Measurements from ENCODE around the gene PC.

The PC gene

GRCh38 chr11:66882561-66883015 is 75.6 kb downstream of the PC start:
- DNase-seq (ENCODE audit: low spot score): no peak

GRCh38 chr11:66881927-66882452 is 76.2 kb downstream of the PC start:
- DNase-seq (ENCODE audit: low spot score): no peak

DNA sequence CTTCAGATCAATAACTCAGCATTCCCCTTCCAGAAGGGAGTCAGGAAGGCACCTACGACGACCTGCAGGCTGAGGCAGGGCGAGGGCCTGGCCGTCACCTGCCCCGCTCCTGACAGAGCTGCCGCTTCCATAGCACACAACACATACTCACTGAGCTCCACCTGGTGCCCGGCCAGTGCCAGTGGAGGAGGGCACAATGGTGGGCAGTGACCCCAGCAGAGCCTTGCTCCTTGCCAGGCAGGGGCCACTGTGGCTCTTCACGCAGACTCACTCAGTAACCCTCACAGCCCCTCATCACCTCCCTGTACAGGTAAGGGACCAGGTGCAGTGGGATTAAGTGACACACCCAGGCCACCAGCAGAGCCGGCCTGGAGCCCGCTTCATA is 76.7 kb downstream of the PC start:
- no peak for DNase-seq (ENCODE audit: low spot score)

DNA sequence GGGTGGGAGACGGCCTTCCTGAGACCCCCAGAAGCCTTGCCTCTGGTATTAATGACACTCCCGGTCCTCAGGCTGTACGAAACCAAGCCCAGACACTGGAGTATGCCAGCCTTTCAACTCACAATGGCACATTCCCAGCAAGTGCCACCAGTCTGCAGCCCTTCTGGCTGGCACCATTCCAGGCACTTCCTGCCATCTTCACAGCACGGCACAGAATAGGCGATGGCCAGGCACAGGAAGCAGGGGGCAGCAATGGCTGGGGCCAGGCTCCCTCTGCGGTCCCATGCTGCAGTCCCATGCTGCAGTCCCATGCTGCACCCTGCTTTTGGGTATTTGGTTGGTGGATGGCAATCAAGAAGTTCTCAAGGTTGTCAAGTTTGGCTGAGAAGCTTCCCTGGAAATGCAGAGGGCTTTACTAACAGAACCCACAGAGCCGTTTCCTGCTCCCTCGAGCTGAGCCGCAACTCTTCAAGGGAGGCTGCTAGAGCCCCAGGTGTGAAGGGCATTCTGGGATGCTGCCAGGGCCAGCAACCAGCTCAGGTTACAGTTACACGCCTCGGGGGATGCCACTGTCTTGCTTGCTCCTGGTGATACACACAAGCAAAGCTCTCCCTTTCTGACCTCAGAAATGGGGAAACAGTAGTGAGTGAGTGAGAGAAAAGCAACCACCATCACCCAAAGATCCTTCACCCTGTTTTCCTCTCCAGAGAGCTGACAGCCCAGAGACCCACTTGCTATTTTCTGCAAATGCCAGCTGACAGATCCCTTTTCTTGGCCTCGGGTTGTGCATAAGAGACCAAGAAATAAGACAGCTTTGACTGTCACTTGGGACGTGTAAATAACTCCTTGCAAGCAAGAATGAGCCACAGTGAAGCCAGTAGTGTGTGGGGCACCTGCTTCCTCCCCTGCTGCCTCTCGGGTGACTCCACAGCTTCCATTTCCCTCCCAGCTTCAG is 77.4 kb downstream of the PC start:
- no peak for DNase-seq (ENCODE audit: low spot score)

DNA sequence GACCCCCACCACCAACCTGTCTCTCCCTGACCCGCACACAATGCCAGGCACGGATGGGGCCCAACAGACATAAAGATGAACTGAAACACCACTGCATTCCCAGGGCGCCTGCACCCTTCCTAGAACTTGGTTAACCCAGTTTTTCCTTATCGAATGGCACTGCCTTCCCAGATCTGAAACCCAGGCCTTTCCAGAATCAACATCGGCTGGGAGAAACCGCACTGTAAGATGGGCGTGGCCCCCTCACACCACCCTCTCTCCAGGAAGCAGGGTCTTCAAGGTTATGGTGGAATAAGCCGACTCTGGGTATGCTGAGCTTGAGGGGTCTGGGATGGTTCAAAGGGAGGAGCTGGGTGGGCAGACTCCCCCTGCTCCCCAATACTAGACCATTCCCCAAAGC is 78.2 kb downstream of the PC start:
- no peak for DNase-seq (ENCODE audit: low spot score)

- DNase-seq (ENCODE audit: low spot score): no peak
Measured at GRCh38 chr11:66879583-66879982, 78.6 kb downstream of the PC start.

DNA sequence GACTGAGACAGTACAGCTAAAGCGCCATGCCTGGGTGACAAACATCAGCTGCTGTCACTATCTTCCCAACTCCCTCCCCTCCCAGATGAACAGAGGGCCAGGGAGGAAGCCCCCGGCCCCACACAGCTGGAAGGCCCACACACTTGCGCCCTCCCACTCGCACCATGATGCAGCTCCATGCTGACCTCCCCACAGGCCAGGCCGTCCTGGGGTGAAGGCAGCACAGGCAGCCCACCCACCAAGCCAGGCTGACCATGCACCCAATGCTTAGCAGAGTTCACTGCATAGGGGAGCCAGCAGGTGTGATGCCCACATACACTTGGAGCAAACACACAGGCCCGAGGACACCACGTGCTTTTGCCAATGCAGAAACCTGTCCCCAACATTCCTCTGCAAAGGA is 79.2 kb downstream of the PC start:
- no peak for DNase-seq (ENCODE audit: low spot score)

DNA sequence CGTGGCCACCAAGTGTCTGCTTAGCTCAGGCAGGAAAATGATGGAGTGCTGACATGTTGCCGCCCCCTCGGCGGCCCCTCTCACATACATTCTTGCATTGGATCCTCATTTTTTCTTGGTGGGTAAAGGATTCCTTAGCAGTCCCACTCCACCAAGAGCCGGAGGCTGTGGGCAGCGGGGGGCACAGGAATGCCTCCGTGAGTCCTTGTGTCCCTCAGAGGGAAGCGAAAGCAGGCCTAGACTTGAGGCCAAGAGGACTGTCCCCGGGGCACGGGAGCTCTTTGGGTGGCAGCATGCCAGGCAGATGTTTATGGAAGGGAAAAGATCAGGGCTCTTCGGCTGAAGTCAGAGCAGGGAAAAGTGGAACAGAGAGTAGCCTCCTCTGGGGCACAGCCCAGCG is 79.7 kb downstream of the PC start:
- no peak for DNase-seq (ENCODE audit: low spot score)

GRCh38 chr11:66877588-66878385 is 80.4 kb downstream of the PC start:
- no peak for DNase-seq (ENCODE audit: low spot score)

DNA sequence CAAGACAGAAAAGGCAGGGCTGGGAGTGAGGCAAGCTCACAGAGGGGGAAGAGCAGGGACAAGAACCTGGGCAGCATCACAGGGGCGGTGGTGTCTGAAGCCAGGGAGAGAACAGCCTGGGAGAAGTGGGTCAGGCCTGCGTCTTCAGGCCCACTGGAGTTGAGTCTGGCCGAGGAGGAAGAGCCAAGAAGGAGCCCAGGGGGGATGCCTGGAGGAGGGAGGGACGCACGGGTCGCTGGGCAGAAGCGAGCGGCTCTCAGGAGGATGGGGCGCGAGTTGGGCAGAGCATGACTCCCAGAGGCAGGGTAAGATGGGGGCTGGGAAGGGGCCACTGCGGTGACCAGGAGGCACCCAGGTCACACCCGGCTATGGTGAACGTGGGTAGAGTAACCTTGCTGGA is 82.8 kb downstream of the PC start:
- no peak for DNase-seq (ENCODE audit: low spot score)

- DNase-seq (ENCODE audit: low spot score): no peak
Measured at GRCh38 chr11:66874232-66874631, 84.0 kb downstream of the PC start.

DNA sequence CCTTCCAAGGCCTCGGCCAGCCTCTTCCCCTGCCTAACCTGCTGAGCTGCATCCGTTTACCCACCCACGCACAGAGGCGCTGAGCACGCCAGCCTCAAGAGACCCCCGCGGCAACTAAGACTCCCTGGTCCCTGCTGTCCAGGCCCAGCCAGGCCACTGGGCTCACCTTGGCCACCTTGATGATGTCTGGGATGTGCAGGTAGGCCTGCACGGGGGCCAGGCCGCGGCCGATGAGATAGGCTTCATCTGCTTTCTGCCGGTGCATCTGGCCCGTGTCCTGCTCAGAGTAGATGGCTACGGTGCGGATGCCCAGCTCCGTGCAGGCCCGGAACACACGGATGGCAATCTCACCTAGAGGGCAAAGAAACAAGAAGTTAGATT is 86.7 kb downstream of the PC start:
- no peak for DNase-seq (ENCODE audit: low spot score)

DNA sequence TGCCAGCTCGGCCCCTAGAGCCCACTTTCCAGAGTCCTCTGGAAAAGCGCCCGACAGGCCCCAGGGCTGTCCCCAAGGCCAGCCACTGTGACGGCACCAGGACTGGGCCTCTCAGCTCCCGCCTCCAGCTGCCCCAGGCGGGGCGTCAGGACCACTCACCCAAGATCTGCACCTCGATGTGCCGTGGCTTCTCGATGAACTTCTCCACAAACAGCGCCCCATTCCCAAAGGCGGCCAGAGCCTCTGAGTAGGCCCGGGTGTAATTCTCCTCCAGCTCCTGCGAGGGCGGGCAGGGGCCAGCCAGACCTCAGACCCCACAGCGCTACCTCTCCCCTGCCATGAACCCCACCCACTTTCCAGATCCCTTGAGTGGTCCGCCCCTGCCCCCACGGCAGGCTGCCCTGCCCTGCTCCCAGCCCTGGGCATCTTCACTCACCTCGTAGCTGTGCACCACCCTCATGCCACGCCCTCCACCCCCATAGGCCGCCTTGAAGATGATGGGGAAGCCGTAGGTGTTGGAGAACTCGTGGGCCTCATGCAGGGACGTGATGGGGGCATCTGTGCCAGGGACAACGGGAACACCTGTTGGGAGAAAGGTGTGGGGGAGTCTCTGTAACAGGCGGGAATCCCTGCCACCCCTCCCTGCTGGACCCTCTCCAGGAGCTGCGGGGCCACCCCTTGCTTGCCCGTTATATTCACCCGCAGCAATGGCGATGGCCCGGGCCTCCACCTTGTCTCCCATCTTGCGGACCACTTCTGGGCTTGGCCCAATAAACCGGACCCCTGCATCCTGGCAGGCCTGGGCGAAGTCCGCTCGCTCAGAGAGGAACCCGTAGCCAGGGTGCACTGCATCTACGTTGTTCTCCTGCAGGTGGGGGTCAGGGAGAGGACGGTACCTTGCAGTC is 87.3 kb downstream of the PC start:
- no peak for DNase-seq (ENCODE audit: low spot score)

- no peak for DNase-seq (ENCODE audit: low spot score)
Measured at GRCh38 chr11:66870131-66870530, 88.1 kb downstream of the PC start.

GRCh38 chr11:66869567-66869870 is 88.7 kb downstream of the PC start:
- no peak for DNase-seq (ENCODE audit: low spot score)

GRCh38 chr11:66868726-66869566 is 89.2 kb downstream of the PC start:
- DNase-seq (ENCODE audit: low spot score): peak; percentile 93

- no peak for DNase-seq (ENCODE audit: low spot score)
Measured at GRCh38 chr11:66868082-66868725, 90.0 kb downstream of the PC start.

DNA sequence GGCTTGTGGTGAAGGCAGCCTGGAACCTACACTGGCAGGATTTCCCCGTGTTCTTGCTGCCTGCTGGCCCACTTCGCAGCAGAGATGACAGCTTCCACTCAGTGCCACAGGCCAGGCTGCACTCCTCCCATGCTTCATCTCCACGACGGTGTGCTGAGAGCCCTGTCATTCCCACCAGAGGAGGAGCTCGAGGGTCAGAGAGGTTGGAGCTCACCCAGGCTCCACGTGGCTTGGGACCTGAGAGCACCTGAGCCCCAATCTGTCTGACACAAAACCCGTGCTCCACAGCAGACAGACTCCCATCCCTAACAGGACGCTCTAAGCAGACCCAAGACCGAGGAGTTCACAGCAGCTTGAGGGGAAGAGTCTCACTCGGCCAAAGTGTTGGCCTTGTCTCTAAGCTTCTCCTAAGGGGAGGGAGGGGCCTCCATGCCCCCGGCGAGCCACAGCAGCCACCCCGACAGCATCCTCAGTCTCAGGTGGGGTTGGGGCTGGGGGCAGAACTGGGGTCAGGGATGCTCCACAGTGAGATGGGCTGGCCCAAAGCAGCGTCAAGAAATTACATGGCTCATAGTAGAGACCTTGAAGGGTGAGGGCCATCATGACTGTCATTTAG is 90.7 kb downstream of the PC start:
- peak; percentile 46 for DNase-seq (ENCODE audit: low spot score)

GRCh38 chr11:66866511-66866986 is 91.6 kb downstream of the PC start:
- no peak for DNase-seq (ENCODE audit: low spot score)

GRCh38 chr11:66866007-66866406 is 92.2 kb downstream of the PC start:
- DNase-seq (ENCODE audit: low spot score): no peak

Data from NAMALWA (cell line).